ENCODE results near the gene PARP12.

Gene PARP12

DNA sequence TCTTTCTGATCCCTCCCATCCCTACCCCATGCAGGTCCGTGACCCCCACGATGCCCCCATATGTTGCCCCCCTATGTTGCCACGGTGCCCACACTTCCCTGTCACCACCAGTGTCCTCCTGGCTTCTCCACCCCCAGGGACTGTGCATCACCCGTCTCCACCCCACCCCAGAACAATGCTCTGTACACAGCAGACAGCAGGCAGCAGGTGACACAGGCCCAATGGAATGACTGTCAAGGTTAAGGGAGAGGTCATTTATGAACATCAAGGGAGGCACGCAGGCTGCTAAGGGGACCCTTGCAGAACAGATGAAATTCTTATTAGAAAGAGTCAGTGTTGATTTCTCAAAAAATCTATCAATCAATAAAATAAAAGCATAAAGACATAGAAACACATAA, 71.5 kb downstream of the PARP12 start:
- no peak for DNase-seq (ENCODE audit: low read depth)

DNA sequence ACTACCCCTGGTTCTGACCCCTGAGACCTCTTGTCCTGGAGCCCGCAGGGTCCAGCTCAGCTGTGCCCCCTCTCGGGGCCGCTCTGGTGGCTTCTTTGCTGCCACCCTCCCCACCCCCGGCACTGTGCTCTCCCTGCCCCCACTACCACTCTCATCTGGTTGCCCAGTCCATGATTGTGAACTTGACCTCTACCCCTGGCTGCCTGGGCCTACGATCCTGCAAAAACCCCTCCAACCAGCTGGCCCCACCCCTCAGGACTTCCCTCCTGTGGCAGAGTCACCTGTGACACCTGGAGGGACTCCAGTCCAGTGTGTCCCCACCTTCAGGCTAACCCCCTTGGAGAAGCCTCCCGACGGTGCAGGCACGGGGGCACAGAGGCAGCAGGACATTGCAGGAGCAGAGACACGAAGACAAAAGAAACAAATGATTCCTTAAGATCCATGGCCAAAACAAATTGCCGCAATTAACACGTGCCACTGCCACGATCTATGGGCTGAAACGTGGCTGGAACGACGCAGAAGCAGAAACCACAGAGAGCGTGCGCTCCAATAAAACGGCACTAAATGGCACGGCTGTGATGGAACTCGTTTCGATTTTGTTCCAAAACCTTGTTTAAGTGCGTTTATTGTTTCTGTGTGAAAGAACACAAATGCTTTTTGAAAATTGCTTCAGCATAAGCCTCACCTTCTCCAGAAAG, 72.0 kb downstream of the PARP12 start:
- DNase-seq (ENCODE audit: low read depth): no peak

DNA sequence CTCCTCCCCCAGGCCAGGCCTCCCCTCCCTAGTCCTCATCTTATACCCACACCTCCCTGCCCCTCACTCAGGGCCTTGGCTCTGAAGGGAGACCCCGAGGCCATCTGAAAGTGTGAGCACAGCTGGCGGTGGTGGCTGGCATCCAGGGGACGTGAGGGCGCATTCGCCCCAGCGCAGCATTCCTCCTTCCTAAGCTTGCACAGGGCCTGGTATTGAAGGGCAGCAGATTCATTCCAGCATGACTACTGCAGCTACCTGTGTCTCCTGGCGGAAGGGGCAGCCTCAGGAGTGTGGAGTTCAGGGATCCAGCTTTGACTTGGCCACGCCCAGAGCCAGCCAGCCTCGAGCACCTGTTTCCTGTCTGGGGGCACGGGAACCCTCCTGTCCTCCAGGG, 72.6 kb downstream of the PARP12 start:
- DNase-seq (ENCODE audit: low read depth): no peak

DNA sequence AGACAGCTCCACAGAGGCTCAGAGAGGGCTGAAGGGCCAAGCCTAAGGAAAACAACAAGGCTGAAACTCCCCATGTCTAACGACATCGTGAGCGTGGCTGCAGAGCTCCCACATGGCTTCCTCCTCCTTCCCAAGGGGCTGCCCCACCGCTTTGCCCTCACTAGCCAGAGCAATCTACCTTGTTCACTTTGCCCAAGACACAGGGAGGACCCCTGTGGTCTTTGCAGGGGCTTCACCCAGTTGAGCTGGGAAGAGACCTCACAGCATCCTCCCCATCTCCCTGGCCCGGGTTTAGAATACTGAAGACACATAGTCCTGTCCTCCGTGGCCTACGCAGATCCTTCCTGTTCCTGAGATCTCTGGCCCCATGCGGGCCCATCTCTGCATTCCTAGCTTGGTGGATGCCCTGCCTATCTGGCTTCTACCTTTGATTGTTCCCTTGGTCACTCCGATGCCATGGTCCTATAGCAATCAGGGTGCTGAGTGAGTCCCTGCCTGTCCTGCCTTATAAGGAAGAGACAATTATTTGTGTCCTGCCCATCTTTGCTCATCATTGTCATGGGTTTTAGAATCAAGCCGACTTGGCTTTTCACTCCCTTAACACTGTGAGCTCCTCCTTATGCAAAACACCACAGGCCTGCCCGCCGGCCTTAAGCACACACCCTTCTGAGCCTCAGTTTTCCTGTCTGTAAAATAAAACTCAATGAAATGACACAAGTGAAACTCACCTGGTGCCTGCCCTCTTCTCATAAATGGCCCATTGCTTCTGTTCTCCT, 73.2 kb downstream of the PARP12 start:
- DNase-seq (ENCODE audit: low read depth): no peak

DNA sequence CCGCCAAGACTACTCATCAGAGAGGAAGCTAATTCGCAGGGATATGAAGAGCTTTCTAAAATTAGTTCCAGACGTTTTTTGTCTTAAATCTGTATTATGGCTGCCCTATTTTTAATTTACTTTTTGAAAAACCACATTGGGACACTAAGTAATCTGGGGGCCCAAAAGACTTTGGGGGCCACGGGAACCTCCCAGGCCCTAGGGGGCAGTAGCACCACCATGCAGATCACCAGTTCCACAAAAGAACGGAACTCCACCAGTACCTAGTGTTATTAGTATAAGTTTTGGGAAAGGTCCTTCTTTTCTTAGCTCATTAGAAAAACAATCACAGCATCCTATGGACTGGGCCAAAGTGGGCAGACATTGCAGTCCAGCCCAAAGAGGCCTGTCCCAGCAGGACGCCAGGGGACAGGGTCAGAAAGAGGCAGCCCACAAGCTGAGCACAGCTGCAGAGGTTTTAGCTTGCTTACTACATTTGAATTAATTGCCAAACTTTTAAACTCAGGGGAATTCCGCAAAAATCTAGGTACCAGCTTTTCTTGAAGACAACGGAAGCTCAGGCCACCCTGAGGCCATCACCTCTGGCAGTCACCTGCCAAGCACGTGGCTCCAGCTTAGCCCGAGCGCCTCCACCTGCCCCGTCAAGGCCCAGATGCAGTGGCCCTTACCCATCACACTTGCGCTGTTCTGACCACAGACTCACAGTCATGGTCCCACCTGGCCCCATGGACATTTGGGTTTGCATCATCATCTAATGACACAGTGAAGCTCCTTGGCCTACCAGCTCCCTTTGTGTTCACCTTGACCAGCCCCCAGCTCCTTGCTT, 74.8 kb downstream of the PARP12 start:
- DNase-seq (ENCODE audit: low read depth): no peak

DNA sequence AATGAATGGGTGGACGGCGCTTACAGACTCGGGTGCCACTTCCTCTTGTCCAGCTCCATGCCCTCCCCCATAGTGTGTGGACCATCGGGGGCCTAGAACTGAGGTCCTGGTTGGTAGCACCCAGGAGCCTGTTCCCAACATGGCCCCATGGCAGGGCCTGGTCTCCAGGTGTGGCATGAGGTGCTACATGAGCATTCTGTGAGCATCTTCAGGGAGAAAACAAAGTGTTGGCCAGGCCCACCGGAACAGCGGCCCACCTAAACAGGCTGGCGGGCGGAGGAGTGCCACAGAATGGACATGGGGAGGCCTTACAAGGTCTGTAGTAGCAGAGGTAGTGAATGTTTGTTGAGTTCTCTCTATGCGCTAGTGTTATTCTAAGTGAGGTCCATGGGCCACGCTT, 76.9 kb downstream of the PARP12 start:
- no peak for DNase-seq (ENCODE audit: low read depth)

DNA sequence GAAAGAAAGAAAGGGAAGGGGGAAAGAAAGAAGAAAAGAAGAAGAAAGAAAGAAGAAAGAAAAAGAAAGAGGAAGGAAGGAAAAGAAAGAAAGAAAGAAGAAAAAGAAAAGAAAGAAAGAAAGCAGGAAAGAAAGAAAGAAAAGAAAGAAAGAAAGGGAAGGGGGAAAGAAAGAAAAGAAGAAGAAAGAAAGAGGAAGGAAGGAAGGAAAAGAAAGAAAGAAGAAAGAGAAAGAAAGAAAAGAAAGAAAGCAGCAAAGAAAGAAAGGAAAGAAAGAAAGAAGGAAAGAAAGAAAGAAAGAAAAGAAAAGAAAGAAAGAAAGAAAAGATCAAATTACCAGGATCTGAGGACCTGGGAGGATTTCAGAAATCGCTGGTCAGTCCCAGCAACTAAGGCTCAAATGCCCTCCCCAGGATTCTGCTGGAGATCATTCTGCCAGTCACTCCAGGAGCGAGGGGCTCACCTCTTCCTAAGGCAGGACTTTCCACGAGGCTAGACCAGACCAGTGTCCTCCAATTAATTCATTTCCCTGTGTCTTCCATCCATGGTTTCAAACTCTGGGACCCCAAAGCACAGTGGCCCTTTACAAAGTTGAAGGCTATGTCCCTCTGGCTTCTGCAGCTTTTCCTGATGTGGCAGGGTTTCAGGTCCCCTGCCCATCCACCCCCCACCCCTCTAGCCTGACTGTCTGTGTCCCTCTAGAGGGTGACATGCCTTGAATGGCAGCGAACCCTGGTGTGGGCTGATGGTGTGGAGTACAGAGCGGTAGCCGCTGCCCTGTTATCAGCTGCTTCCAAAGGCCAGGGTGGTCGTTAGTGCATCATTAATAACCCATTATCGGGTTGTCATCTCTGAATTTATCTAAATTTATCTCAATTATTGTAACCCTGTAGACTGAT, 77.9 kb downstream of the PARP12 start:
- DNase-seq (ENCODE audit: low read depth): no peak

DNA sequence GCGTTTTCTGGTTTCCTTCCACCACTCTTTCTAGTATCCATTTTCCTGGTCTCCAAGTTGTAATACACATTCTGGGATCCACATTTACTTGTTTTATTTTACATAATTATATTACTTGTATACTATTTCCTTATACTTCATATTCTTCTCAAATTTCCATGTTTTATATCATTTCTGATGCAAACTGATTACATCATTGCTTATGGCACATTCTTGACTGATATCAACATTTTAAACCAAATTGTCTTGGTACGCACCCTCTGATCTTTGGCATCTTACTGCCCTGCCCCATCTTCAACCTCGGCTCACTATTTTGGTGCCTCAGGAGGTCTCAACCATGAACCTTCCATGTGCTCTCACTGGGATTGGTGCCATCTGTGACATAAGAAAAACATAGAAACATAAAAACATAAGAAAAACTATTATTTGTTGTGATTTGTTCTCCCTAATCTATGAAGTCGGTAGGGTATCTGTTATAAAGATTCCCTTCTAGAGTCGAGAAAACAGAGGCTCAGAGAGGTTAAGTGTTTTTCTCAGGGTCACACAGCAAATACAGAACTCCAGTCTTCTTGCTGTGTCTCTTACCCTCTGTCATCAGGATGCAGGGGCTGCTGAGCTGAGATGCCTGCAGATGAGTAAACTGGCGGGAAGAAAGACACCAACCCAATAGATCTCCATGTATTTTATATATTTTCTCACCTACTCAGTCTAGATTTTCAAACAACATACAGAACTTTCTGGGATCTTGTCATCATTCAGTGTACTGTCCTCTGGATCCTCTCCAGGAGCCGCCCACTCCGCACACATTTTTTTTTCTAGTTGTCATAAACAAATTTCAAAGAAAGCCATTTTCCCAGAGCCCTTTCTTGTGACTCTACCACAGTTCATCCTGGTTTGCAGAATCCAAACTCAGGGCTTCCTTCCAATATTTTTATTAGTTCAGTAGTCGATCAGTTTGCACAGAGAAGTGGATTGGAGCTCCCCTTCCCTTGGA, 79.5 kb downstream of the PARP12 start:
- DNase-seq (ENCODE audit: low read depth): no peak

DNA sequence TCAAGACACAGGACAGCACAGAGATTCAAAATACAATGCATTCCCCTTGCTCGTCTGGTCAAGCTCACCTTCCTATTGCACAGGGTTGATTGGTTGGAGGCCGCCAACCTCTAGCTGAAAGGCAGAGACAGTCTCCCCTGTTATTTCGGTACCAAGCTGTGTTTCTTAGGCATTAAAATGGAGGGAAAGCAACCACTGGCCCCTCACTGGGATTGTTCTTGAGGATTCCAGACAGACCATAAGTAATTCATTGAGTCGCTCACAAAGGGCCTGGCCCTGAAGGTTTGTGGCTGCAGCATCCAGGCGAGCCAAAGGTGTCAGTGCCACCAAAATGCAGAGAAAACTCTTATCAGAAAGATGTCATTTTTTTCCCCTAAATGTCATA, 81.2 kb downstream of the PARP12 start:
- no peak for DNase-seq (ENCODE audit: low read depth)

DNA sequence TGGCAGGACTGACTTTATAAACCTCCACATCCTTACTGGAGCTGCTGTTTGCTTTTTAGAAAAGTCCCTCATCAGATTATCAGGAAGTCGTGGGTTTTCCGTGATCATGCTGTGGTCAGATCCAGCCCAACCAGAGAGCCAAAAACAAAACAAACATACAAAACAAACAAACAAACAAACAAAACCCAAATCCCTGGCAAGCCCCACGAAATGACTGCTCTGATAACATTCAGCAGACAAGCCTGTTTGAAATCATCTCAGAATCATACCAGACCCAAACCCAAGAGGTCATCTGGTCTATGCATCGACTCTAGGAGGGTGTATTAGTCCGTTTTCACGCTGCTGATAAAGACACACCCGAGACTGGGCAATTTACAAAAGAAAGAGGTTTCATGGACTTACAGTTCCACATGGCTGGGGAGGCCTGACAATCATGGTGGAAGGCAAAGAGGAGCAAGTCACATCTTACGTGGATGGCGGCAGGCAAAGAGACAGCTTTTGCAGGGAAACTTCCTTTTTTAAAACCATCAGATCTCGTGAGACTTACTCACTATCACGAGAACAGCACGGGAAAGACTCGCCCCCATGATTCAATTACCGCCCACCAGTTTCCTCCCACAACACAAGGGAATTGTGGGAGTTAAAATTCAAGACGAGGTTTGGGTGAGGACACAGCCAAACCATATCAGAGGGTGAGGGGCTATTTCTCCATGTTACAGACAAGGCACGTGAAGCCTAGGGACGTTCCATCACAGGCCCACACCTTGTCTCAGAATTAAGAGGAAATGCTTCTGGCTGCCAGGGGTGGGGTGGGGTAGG, 85.7 kb downstream of the PARP12 start:
- no peak for DNase-seq (ENCODE audit: low read depth)

DNA sequence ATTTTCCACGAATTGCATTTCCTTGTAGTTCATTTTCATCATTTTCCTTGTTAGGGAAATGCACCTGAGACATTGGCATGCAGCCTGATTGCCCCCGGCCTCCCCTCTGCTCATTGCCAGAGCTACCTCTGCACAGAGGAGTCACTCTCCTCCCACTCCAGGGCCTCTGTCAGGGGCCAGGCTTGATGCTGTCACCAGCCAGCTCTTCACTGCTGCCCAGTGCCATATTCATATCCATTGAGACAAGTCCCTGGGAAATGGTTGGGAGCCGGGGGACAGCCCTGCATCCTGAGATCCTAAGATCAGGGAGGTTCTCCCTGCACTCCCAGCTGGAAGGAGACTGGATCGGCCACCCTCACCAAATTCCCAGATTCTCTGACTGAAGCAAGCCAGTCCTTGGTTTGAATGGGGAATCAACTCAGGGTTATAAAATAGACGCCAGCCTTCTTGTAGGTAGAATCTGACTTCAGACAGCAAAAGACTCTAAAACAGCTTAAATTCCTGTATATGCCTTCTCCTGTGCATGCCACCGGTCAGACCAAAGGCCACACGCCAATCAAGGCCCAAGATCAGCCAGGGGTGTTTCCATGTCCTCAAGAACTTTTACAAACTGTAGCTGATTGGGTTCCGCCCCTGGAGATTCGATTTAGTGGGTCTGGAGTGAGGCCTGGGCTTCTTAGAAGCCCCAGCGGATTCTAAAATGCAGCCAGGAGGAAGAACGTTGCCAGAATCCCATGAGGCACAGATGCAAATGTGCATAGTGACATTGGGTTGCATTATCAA, 86.5 kb downstream of the PARP12 start:
- DNase-seq (ENCODE audit: low read depth): no peak

DNA sequence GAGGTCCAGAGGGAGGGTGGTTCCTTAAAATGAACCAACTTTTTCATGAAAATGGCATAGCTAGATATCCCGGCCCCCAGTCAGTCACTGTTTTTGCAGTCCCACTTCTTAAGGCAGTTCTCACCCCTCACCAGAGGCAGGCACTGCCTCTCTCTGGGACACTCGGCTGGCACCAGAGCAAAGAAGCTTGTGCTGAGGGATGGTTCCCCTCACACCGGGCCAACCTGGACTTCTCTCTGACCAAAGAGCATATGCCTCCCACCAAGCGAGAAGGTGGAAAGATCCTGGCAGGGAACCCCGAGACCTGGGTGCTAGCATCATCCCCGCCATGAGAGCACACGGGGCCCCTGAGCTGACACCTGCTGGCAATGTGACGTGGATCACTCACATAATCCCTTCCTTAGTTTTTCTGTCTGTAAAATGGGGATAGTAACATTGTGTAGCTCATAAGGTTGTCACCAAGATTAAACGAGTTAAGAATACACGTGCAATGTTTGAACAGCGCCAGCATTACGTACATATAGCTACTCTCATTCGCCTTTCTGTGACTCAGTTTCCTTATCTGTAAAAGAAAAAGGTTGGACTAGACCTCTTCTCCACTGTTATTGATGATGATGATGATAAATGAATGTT, 88.5 kb downstream of the PARP12 start:
- DNase-seq (ENCODE audit: low read depth): no peak

Measured in T-helper 22 cell (primary cell).